ENCODE measurements around the gene GLMP.

GLMP gene

DNA sequence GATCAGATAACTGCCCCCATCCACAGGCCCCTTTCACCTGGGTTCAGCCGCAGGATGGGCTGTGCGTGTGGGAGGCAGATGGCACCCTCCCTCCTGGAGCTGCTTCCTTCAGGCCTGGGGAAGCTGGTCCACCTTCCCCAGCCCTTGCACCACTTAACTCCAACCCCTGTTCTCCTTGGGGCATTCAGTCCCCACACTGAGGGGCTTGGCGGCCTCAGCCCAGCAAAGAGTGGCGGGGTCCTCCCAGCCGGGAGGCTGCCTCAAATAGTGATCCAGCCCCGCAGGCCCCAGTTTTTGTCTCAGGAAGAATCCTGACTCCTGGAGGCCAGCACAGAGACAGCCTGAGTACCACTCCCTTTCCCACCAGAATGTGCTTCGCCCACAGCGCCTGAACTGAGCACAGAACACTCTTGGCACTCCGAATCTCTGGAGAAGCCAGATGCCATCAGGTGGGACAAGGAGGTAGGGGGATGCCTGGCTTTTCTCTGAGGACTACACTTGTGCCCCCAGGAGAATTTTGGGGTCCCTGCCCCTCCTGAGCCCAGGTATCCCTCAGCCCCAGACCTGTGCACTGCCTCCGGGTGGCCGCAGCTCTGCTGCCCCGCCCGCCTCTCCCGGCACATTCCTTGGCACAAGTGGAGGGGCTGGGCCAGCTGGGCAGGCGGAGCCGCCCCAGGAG lies 48.6 kb downstream of the GLMP start:
- no peak for DNase-seq

DNA sequence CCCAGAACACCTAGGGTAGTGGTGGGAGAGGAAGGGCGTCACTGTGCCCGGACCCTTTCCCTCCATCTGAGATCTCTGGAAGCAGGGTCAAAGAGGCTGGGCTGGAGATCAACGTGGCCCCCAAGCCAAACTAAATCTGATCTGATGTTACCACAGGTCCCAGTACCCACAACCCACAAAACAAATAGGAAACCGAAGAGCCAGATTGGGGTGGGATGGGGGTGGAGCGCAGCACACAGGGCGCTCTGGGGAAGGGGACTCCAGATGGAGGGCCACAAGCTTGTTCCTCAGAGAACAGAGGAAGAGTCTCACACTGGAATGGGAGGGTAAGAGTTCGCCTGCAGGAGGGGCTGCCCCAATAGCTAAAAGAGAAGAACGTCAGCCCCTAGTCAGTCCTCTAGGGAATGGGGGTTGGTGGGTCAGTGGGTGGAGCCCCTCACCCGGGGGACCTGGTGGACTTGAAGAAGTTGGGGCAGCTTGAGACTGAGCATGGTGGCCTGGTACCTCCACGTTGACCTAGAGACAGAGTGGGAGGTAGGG lies 49.2 kb downstream of the GLMP start:
- DNase-seq: no peak

DNA sequence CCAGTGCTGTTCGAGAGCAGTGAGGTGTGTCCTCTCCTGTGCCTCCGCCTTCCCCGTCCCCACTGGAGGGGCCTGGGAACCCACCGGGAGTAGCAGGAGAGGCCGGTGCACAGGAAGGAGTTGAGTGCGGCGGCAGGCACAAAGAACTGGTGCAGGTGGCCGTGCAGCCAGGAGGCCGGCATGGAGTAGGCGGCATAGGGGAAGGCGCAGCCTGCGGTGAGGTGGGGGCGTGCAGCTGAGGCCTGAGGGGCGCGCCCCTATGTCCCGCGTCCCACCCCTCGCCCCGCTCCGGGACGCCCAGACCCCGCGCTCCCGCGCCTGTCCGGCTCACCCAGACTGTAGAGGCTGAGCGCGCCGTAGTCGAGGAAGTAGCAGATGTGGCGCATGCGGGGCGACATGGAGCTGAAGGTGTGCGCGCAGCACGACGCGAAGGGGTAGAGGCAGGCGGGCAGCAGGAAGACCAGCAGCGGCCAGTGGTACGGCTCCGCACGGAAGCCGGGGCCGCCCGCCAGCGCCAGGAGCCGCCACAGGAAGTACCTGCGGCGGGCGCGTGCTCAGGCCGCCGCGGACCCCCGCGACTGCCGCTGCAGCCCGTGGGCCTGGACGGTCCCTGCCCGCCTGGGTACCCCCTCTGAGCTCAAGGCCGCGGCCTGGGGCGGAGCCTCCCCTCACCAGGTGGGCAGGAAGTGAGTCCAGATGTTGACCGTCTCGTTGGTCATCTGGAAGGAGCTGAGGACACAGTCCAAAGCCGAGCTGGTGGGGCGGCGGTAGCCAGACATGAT lies 49.8 kb downstream of the GLMP start:
- peak; percentile 45 for DNase-seq

DNA sequence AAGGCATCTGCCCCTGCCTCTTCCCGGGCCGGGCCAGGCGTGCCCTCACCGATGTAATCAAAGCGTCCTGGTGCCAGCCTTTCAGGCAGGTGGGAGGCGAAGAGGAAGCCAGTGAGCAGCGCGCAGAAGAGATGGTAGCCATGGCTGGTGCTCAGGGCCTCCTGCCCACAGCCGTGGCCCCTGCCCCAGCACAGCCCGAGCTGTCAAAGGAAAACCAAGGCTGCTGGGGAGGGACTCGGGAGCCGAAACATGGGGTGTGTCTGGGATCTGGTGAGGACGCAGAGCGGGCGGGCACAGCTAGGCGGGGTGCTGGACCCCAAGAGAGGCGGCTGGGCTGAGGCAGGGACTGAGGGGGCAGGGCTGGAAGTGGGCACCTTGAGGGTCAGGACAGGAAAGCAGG lies 50.8 kb downstream of the GLMP start:
- no peak for DNase-seq

DNA sequence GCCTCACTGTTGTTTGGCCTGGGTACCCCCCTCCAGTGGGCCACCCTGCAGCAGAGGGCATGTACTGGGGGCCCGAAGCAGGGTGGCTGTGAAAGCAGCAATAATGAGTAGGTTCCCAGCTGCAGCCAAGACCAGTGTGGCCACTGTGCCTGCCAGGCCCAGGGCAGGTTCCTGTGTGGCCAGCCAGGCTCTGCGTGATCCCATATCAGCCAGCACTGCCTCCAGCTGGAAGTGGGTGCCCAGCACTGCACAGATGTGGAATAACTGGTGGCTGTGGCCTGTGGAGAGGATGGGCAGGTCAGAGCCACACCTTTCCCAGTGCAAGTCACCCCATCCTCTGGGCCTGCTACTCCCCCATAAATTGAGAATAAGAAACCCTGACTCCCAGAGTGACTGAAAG lies 51.4 kb downstream of the GLMP start:
- no peak for DNase-seq

DNA sequence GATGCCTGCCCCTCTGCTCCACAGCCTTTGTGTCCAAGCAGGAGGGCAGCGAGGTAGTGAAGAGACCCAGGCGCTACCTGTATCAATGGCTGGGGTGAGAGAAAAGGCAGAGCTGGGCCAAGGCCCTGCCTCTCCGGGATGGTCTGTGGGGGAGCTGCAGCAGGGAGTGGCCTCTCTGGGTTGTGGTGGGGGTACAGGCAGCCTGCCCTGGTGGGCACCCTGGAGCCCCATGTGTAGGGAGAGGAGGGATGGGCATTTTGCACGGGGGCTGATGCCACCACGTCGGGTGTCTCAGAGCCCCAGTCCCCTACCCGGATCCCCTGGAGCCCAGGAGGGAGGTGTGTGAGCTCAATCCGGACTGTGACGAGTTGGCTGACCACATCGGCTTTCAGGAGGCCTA lies 52.7 kb downstream of the GLMP start:
- no peak for DNase-seq
